Measurements from ENCODE around the gene SPIRE2. TPM values are rescaled to one million over a fixed set of nuclear protein-coding genes. Genes with fewer than 3 reads are reported as not detected.

The SPIRE2 gene
- total RNA-seq, 1 experiment from 2014 or later, result 29.6 TPM

GRCh38 chr16:89837014-89837546 is 8.8 kb downstream of the SPIRE2 start:
- TSS peak; percentile 27 for BruUV-seq (replicated peaks)
- no peaks in the 10 kb centered on the region for H3K9me3 Mint-ChIP-seq (ENCODE audit: unreplicated experiment)

GRCh38 chr16:89841275-89841674 is 13.0 kb downstream of the SPIRE2 start:
- H3K36me3 Mint-ChIP-seq (ENCODE audit: insufficient read depth, unreplicated experiment), result peaks cover 15% of the 10 kb centered on the region
- H3K4me3 Mint-ChIP-seq (ENCODE audit: unreplicated experiment), result no peak overlapping the region
- no peaks in the 10 kb centered on the region for H3K27me3 Mint-ChIP-seq (ENCODE audit: insufficient read depth, unreplicated experiment)
- CTCF ChIA-PET, result no interaction called here
- no peak overlapping the region for H3K27ac Mint-ChIP-seq (ENCODE audit: unreplicated experiment)
- intact Hi-C loops (cut with micrococcal nuclease; ENCODE audit: unreplicated experiment), result no loop called here
- Histone ChIP-seq H3K4me3 (ENCODE audit: low read depth, low read length) (no peak overlapping the region), H3K9me3 (no peaks in the 10 kb centered on the region), H3K4me1 (peaks cover 18% of the 10 kb centered on the region), H3K36me3 (ENCODE audit: control insufficient read depth, insufficient read depth, low read length) (peaks cover 2% of the 10 kb centered on the region), H3K27me3 (replicated peaks; ENCODE audit: control insufficient read depth, insufficient read depth, low read length) (no peaks in the 10 kb centered on the region)
- DNase-seq, result no peak
- H3K4me1 Mint-ChIP-seq (ENCODE audit: low read depth, unreplicated experiment), result no peaks in the 10 kb centered on the region
- TF ChIP-seq CTCF (IDR thresholded peaks at IDR 0.05; ENCODE audit: insufficient read depth in 1 of 2, low read depth in 1 of 2, low read length in 1 of 2, severe bottlenecking in 1 of 2, unreplicated experiment in 1 of 2), result no peak
- BruUV-seq (replicated peaks), result no TSS peak
- H3K9me3 Mint-ChIP-seq (ENCODE audit: unreplicated experiment), result no peaks in the 10 kb centered on the region
- POLR2A ChIA-PET, result no interaction called here

More at GRCh38 chr16:89837014-89837546, 8.8 kb downstream of the SPIRE2 start:
- intact Hi-C loops (cut with micrococcal nuclease; ENCODE audit: unreplicated experiment), result loop anchor here (1.0 to 2.0 kb wide), 2 partner anchors 8 to 24 kb away; no protein-coding TSS in a partner anchor
- H3K9me3 ChIP-seq, result peaks cover 3% of the 10 kb centered on the region; the same call in 1 of the 2 replicates
- Mint-ChIP-seq H3K36me3 (ENCODE audit: insufficient read depth, unreplicated experiment) (peaks cover 33% of the 10 kb centered on the region), H3K27me3 (ENCODE audit: insufficient read depth, unreplicated experiment) (no peaks in the 10 kb centered on the region), H3K27ac (ENCODE audit: unreplicated experiment) (peak overlapping the region; percentile 66), H3K4me1 (ENCODE audit: low read depth, unreplicated experiment) (no peaks in the 10 kb centered on the region), H3K4me3 (ENCODE audit: unreplicated experiment) (peak overlapping the region; percentile 64)
- DNase-seq, result no peak
- peaks cover 18% of the 10 kb centered on the region for H3K4me1 ChIP-seq
- H3K27me3 ChIP-seq (replicated peaks; ENCODE audit: control insufficient read depth, insufficient read depth, low read length), result no peaks in the 10 kb centered on the region
- POLR2A ChIA-PET, result interaction anchor here (0.6 to 2.2 kb wide), 3 partner anchors 9 to 20 kb away, joined by 3 to 17 read pairs (median 5); partner anchors contain the start of genes FANCA and SPIRE2
- H3K36me3 ChIP-seq (ENCODE audit: control insufficient read depth, insufficient read depth, low read length), result peaks cover 10% of the 10 kb centered on the region
- H3K4me3 ChIP-seq (ENCODE audit: low read depth, low read length), result no peak overlapping the region
- no peak for TF ChIP-seq CTCF (IDR thresholded peaks at IDR 0.05; ENCODE audit: insufficient read depth in 1 of 2, low read depth in 1 of 2, low read length in 1 of 2, severe bottlenecking in 1 of 2, unreplicated experiment in 1 of 2)
- CTCF ChIA-PET, result interaction anchor here (0.6 to 0.9 kb wide), 4 partner anchors 20 to 81 kb away, joined by 3 to 8 read pairs (median 4); partner anchors contain the start of genes FANCA, MC1R and TCF25

- no peak for TF ChIP-seq CTCF (IDR thresholded peaks at IDR 0.05; ENCODE audit: insufficient read depth in 1 of 2, low read depth in 1 of 2, low read length in 1 of 2, severe bottlenecking in 1 of 2, unreplicated experiment in 1 of 2)
- Mint-ChIP-seq H3K4me1 (ENCODE audit: low read depth, unreplicated experiment) (peaks cover 4% of the 10 kb centered on the region), H3K27me3 (ENCODE audit: insufficient read depth, unreplicated experiment) (no peaks in the 10 kb centered on the region), H3K27ac (ENCODE audit: unreplicated experiment) (no peak overlapping the region), H3K9me3 (ENCODE audit: unreplicated experiment) (no peaks in the 10 kb centered on the region), H3K36me3 (ENCODE audit: insufficient read depth, unreplicated experiment) (peaks cover 7% of the 10 kb centered on the region), H3K4me3 (ENCODE audit: unreplicated experiment) (no peak overlapping the region)
- no peaks in the 10 kb centered on the region for H3K9me3 ChIP-seq
- POLR2A ChIA-PET, result interaction anchor here (0.6 kb wide), 1 partner anchor 31 kb away, joined by 4 read pairs; the partner anchor contains the start of gene TCF25
- no TSS peak for BruUV-seq (replicated peaks)
- no peak overlapping the region for H3K4me3 ChIP-seq (ENCODE audit: low read depth, low read length)
- CTCF ChIA-PET, result no interaction called here
- intact Hi-C loops (cut with micrococcal nuclease; ENCODE audit: unreplicated experiment), result no loop called here
- peaks cover 17% of the 10 kb centered on the region for H3K4me1 ChIP-seq
- peak in 1 of 2 experiments; percentile 29 for DNase-seq
- H3K36me3 ChIP-seq (ENCODE audit: control insufficient read depth, insufficient read depth, low read length), result peaks cover 1% of the 10 kb centered on the region; the same call in 1 of the 2 replicates
- no peaks in the 10 kb centered on the region for H3K27me3 ChIP-seq (replicated peaks; ENCODE audit: control insufficient read depth, insufficient read depth, low read length)
These were observed 14.5 kb downstream of the SPIRE2 start for GRCh38 chr16:89842471-89843408.

Data from Caco-2 (cell line).